GM18498 (cell line): ENCODE measurements around the gene BABAM1.
A peak's percentile ranks its signal among the peaks of the same experiment; 100 is the strongest.
"Not testable (repeated sequence)": the region's sequence is repeated elsewhere in the genome, so short reads cannot be mapped to it uniquely, and the experiment has no call there.

ENCODE experiments used
- ATAC-seq: cut with Tn5 transposase; IDR thresholded peaks from one replicate; pipeline ENCODE4 v1.9.1; 2021; ENCODE audit warnings: mild to moderate bottlenecking, moderate library complexity; ENCODE audit not compliant: unreplicated experiment

BABAM1 gene

GRCh38 chr19:17268754-17269153 is 1.5 kb downstream of the BABAM1 start:
- ATAC-seq: no peak

- not testable (repeated sequence) for ATAC-seq
Observed at GRCh38 chr19:17274892-17275291, 7.6 kb downstream of the BABAM1 start.

GRCh38 chr19:17275441-17276175 is 8.4 kb downstream of the BABAM1 start:
- no peak for ATAC-seq

DNA sequence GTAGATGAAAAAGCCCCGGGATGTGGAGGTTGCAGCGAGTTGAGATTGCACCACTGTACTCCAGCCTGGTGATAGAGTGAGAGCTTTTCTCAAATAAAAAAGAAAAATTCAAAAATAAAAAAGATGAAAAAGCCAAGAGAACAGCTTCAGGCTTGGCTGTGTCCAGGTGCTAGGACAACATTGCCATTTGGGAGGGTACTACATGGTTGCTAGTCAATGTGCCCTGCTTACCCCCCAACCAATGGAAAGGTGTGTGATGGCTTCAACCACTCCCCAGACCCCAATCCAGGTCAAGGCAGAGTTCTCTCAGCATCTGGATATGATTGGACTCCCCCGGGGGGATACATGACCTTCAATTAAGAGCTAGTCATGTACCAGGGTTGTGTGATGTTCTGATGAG is 12.2 kb downstream of the BABAM1 start:
- ATAC-seq: no peak

DNA sequence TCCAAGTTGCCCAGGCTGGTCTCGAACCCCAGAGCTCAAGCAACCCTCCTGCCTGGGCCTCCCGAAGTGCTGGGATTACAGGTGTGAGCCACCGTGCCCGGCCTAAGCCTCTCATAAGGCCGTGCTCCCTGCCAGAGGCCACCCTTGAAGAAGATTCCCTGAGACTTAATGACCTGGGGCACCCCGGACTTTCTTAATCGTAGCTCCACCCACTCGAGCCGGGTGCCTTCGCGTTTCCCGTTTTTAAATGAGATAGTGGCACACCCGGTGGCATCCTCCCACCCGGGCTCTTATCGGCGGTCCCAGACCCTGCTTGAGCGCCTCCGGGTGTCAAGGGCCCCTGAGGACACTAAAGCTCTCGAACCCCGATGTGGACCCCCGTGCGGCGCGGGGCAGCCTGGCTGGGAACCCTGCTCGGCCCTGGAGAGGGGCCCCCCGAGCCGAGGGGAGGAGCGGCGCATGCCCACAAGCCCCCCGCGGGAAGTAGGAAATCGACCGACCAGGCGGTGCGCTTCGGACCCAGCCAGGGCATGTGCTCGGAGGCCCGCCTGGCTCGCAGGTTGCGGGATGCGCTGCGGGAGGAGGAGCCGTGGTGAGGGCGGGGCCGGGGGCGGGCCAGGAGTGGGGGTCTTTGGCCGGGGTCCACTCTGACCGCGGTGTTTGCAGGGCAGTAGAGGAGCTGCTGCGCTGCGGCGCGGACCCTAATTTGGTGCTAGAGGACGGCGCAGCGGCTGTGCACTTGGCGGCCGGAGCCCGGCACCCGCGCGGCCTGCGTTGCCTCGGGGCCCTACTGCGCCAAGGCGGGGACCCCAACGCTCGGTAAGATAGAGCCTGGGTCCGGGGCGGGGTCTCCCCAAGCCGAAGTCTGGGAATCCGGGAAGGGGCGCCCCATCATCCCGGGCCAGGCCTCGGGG is 14.4 kb downstream of the BABAM1 start, which contains the start of gene ANKLE1:
Gene ANKLE1 (plus strand): TSS at position 511 of the 914 bp plus-strand sequence. CDS start 20 bp downstream, at position 531.
- peak; percentile 32 for ATAC-seq

DNA sequence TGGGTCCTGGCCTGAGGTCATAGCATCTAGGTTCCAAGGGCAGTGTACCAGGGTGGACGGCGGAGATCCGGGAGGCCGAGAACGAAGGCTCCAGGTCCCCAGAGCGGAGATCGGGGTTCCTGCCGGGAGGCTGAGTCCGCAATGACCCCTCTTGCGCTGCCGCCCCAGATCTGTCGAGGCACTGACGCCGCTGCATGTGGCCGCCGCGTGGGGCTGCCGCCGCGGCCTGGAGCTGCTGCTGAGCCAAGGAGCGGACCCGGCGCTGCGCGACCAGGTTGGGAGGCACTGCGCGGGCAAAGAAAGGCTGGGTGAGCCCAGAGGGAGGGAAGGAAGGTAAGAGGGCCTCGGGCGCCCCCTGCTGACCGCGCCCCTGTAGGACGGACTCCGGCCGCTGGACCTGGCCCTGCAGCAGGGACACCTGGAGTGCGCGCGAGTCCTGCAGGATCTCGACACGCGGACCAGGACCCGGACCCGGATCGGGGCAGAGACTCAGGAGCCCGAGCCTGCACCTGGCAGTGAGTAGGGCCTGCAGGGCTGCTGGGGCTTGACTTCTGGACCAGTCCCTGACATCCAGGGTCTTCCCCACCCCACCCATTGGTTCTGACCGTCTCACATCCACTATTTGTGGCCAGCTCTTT is 15.4 kb downstream of the BABAM1 start:
- ATAC-seq: peak; percentile 55

DNA sequence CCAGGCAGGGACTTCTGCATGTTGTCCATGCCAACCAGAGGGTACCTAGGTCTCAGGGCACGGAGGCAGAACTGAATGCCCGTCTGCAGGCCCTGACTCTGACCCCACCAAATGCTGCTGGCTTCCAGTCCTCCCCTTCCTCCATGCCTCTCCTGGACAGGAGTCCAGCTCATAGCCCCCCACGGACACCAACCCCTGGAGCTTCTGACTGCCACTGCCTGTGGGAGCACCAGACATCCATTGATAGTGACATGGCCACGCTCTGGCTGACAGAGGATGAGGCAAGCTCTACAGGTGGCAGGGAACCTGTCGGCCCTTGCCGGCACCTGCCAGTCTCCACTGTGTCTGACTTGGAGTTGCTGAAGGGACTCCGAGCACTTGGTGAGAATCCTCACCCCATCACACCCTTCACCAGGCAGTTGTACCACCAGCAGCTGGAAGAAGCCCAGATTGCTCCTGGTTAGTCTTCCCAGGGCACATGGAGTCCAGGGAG is 16.3 kb downstream of the BABAM1 start:
- no peak for ATAC-seq

DNA sequence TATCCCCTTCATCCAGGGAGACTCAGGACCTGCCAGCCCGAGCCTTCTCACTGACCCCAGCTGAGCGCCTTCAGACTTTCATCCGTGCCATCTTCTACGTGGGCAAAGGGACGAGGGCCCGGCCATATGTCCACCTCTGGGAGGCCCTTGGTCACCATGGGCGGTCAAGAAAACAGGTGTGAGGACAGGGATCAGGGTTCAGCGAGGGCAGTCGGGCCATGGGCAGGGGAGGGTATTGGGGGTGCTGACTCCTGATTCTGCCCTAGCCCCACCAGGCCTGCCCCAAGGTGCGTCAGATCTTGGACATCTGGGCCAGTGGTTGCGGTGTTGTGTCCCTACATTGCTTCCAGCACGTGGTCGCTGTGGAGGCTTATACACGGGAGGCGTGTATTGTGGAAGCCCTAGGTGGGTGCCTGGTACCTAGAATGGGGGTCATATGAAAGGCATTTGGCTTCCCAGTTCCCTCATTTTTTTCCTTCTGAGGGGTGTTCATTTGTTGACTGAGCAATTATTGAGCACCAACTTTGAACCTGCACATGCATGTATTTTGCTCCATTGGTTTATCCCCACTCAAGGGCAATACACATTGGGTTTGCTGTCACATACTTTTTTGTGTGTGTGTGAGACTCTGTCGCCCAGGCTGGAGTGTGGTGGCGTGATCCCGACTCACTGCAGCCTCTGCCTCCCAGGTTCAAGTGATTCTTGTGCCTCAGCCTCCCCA is 18.3 kb downstream of the BABAM1 start:
- no peak for ATAC-seq

DNA sequence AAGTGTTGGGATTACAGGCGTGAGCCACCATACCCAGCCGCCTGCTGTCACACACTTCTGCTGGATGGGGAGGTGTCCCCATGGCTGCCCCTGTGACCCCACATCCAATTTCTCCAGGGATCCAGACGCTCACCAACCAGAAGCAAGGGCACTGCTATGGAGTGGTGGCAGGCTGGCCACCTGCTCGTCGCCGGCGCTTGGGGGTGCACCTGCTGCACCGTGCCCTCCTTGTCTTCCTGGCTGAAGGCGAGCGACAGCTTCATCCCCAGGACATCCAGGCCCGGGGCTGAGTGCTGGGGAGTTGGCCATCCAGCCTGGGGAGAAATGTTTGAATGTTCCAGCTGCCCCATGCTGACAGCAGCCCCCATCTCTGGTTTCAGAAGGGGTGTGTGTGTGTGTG is 19.0 kb downstream of the BABAM1 start:
- ATAC-seq: no peak

GRCh38 chr19:17286752-17287151 is 19.5 kb downstream of the BABAM1 start:
- no peak for ATAC-seq

- ATAC-seq: no peak
Observed at GRCh38 chr19:17289489-17289888, 22.2 kb downstream of the BABAM1 start.

- peak; percentile 79 for ATAC-seq
Observed at GRCh38 chr19:17292301-17293074, 25.2 kb downstream of the BABAM1 start.

GRCh38 chr19:17293605-17294004 is 26.4 kb downstream of the BABAM1 start:
- no peak for ATAC-seq

- no peak for ATAC-seq
Observed at GRCh38 chr19:17294051-17294891, 27.0 kb downstream of the BABAM1 start.

GRCh38 chr19:17295551-17295950 is 28.3 kb downstream of the BABAM1 start:
- ATAC-seq: not testable (repeated sequence)

DNA sequence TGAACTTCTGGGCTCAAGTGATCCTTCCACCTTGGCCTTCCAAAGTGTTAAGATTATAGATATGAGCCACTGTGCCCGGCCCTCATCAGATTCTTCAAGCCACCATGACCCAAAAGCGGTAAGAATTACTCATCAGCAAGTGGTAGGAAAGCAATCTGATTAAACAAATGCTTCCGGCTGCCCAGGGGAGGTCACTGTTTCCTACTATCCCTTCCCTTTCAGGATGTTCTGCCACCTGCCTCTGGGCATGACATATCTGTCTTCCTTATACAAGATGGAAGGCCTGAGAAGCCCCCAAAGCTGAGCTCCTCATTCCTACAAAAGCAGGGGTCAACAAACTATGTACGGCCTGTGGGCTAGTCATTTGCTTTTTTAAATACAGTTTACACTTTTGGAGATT is 29.0 kb downstream of the BABAM1 start:
- ATAC-seq: no peak

DNA sequence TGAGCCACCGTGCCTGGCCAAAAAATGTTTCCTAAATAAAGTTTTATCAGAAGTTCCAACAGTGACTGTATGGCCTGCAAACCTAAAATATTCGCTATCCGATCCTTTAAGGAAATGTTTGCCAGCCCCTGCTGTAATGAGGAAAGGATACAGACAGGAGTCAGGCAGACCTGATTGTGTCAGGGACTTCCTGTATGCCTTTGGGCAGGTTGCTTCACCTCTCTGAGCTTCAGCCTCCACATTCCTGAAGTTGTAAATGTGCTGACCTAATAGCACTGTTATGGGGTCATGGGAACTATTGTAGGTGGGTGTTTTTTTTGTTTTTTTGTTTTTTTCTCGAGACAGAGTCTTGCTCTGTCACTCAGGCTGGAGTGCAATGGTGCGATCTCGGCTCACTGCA is 29.7 kb downstream of the BABAM1 start:
- no peak for ATAC-seq

GRCh38 chr19:17300992-17301619 is 33.9 kb downstream of the BABAM1 start:
- no peak for ATAC-seq
